HTR-8/SVneo (cell line): ENCODE measurements around the gene CELA1.
A peak's percentile ranks its signal among the peaks of the same experiment; 100 is the strongest.

ENCODE experiments used
- DNase-seq: peaks from one replicate; pipeline ENCODE4 v3.0.0; 2011; ENCODE audit warnings: low spot score, mixed read lengths; ENCODE audit not compliant: insufficient read length
- FAIRE-seq: peaks from 2 replicates; lab custom pipeline; 2011; peaks lifted over from hg19 to GRCh38; lab: Jason Lieb, UNC

The CELA1 gene

GRCh38 chr12:51346581-51346980 lies at the start of gene CELA1:
Gene CELA1 (minus strand): TSS chr12:51346679. CDS start chr12:51346638, 41 bp downstream.
- DNase-seq (no peak), FAIRE-seq (no peak)

GRCh38 chr12:51395283-51396230 lies 49.1 kb upstream of the CELA1 start:
- FAIRE-seq: no peak
- no peak for DNase-seq

GRCh38 chr12:51393676-51394545 lies 47.4 kb upstream of the CELA1 start:
- peak; percentile 43 for DNase-seq
- no peak for FAIRE-seq

GRCh38 chr12:51392556-51393237 lies 46.2 kb upstream of the CELA1 start:
- no peak for DNase-seq
- no peak for FAIRE-seq

- peak; percentile 44 for DNase-seq
- no peak for FAIRE-seq
These were observed 45.0 kb upstream of the CELA1 start, which contains the start of gene GALNT6 for GRCh38 chr12:51391283-51392123. Gene GALNT6 (minus strand): TSS chr12:51391406. CDS start chr12:51379781, 11,625 bp downstream.

GRCh38 chr12:51390891-51391282 lies 44.4 kb upstream of the CELA1 start:
- no peak for FAIRE-seq
- DNase-seq: no peak

GRCh38 chr12:51390457-51390856 lies 44.0 kb upstream of the CELA1 start:
- no peak for DNase-seq
- no peak for FAIRE-seq

GRCh38 chr12:51389302-51389999 lies 43.0 kb upstream of the CELA1 start:
- DNase-seq: no peak
- no peak for FAIRE-seq

- DNase-seq: no peak
- no peak for FAIRE-seq
These were observed 42.4 kb upstream of the CELA1 start for GRCh38 chr12:51388846-51389245.

GRCh38 chr12:51388069-51388799 lies 41.8 kb upstream of the CELA1 start:
- DNase-seq (peak; percentile 33), FAIRE-seq (no peak)

- DNase-seq (no peak), FAIRE-seq (no peak)
These were observed 39.9 kb upstream of the CELA1 start for GRCh38 chr12:51386351-51386750.

GRCh38 chr12:51383269-51383905 lies 36.9 kb upstream of the CELA1 start:
- FAIRE-seq: no peak
- DNase-seq: no peak

GRCh38 chr12:51382173-51382572 lies 35.7 kb upstream of the CELA1 start:
- DNase-seq (no peak), FAIRE-seq (no peak)

GRCh38 chr12:51381226-51382079 lies 35.0 kb upstream of the CELA1 start:
- no peak for FAIRE-seq
- no peak for DNase-seq

GRCh38 chr12:51379571-51379970 lies 33.1 kb upstream of the CELA1 start:
- FAIRE-seq: no peak

GRCh38 chr12:51378749-51379148 lies 32.3 kb upstream of the CELA1 start:
- FAIRE-seq (no peak), DNase-seq (no peak)

More at GRCh38 chr12:51379571-51379970, 33.1 kb upstream of the CELA1 start:
- DNase-seq: no peak
